ENCODE measurements around the gene HOXD11.

HOXD11 gene

GRCh38 chr2:176106581-176107539, at the start of gene HOXD11:
HOXD11 (plus strand) TSS chr2:176107280; CDS start chr2:176107356, 76 bp downstream.
- no peak for DNase-seq

- no peak for DNase-seq
Measured at GRCh38 chr2:176063958-176064357, 43.1 kb upstream of the HOXD11 start.

GRCh38 chr2:176066645-176067588, 40.2 kb upstream of the HOXD11 start:
- no peak for DNase-seq

- DNase-seq, result no peak
Measured at GRCh38 chr2:176067589-176068418, 39.3 kb upstream of the HOXD11 start.

- no peak for DNase-seq
Measured at GRCh38 chr2:176068419-176068832, 38.7 kb upstream of the HOXD11 start.

- no peak for DNase-seq
Measured at GRCh38 chr2:176071330-176072291, 35.5 kb upstream of the HOXD11 start.

GRCh38 chr2:176072292-176072669, 34.8 kb upstream of the HOXD11 start:
- DNase-seq, result no peak

GRCh38 chr2:176072951-176073904, 33.9 kb upstream of the HOXD11 start:
- DNase-seq, result no peak

- DNase-seq, result no peak
Measured at GRCh38 chr2:176074919-176075425, 32.1 kb upstream of the HOXD11 start.

GRCh38 chr2:176075481-176075880, 31.6 kb upstream of the HOXD11 start:
- DNase-seq, result no peak

- DNase-seq, result no peak
Measured at GRCh38 chr2:176076063-176076462, 31.0 kb upstream of the HOXD11 start.

GRCh38 chr2:176076796-176077195, 30.3 kb upstream of the HOXD11 start:
- no peak for DNase-seq

GRCh38 chr2:176078541-176079284, 28.4 kb upstream of the HOXD11 start:
- no peak for DNase-seq

- DNase-seq, result no peak
Measured at GRCh38 chr2:176079285-176079830, 27.7 kb upstream of the HOXD11 start.

- no peak for DNase-seq
Measured at GRCh38 chr2:176079831-176080539, 27.1 kb upstream of the HOXD11 start.

- DNase-seq, result no peak
Measured at GRCh38 chr2:176080540-176081375, 26.3 kb upstream of the HOXD11 start.

- DNase-seq, result no peak
Measured at GRCh38 chr2:176081376-176081836, 25.7 kb upstream of the HOXD11 start.
